ENCODE results near the gene NCOA3.

NCOA3 gene

DNA sequence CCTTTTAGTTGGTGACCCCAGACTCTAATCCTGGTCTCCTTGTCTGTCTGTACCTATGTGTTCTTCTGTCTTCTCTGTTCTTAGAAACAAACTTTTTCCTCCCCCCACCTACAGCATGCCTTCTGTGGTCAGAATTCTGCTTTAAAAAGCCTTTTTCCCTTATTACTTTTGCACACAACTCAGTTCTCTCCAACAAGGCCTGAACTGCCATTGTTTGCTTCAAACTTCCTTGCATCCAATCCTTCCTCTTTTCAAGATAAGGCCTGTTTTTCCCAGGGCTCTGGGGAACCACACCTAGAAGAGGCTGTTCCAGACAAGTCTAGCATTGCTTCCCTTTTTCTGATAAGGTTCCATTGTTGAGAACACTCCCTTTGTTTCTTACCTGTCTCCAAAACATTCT is 22.2 kb upstream of the NCOA3 start:
- Histone ChIP-seq H3K4me1 (ENCODE audit: insufficient read depth, low read length) (no peaks in the 10 kb centered on the region), H3K9ac (ENCODE audit: low read depth, low read length) (no peak overlapping the region), H3K9me3 (ENCODE audit: insufficient read depth, low read depth, low read length) (no peaks in the 10 kb centered on the region), H3K36me3 (ENCODE audit: insufficient read depth, low read depth, low read length) (no peaks in the 10 kb centered on the region), H3K4me3 (ENCODE audit: low read length) (no peak overlapping the region), H3K27me3 (ENCODE audit: insufficient read depth, low read length) (no peaks in the 10 kb centered on the region), H3K27ac (ENCODE audit: low read length) (no peak overlapping the region)

DNA sequence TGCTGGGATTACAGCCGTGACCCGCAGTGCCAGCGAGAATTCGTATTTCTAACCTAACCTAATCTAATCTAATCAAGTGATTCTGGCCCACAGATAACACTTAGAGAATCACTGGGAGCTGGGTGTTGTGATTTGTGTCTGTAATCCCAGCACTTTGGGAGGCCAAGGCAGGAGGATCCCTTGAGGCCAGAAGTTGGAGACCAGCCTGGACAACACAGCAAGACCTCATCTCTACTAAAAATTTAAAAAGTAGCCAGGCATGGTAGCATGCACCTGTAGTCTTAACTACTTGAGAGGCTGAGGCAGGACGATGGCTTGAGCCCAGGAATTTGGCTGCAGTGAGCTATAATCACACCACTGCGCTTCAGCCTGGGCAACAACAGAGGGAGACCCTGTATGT is 21.4 kb upstream of the NCOA3 start:
- no peak overlapping the region for H3K4me3 ChIP-seq (ENCODE audit: low read length)
- H3K4me1 ChIP-seq (ENCODE audit: insufficient read depth, low read length), result no peaks in the 10 kb centered on the region
- H3K9me3 ChIP-seq (ENCODE audit: insufficient read depth, low read depth, low read length), result no peaks in the 10 kb centered on the region
- no peaks in the 10 kb centered on the region for H3K27me3 ChIP-seq (ENCODE audit: insufficient read depth, low read length)
- H3K9ac ChIP-seq (ENCODE audit: low read depth, low read length), result no peak overlapping the region
- H3K27ac ChIP-seq (ENCODE audit: low read length), result no peak overlapping the region
- H3K36me3 ChIP-seq (ENCODE audit: insufficient read depth, low read depth, low read length), result no peaks in the 10 kb centered on the region

DNA sequence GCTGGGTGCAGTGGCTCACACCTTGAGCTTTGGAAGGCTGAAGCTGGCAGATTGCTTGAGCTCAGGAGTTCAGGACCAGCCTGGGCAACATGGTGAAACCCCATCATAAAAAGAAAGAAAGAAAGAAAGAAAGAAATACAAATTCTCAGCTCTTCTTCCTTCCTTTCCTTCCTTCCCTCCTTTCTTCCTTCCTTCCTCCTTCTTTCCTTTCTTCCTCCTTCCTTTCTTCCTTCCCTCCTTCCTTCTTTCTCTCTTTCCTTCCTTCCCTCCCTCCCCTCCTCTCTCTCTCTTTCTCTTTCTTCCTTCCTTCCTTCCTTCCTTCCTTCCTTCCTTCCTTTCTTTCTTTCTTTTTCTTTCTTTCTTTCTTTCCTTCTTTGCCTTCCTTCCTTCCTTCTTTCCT is 21.0 kb upstream of the NCOA3 start:
- Histone ChIP-seq H3K4me1 (ENCODE audit: insufficient read depth, low read length) (no peaks in the 10 kb centered on the region), H3K9ac (ENCODE audit: low read depth, low read length) (no peak overlapping the region), H3K27me3 (ENCODE audit: insufficient read depth, low read length) (no peaks in the 10 kb centered on the region), H3K36me3 (ENCODE audit: insufficient read depth, low read depth, low read length) (no peaks in the 10 kb centered on the region), H3K27ac (ENCODE audit: low read length) (no peak overlapping the region), H3K9me3 (ENCODE audit: insufficient read depth, low read depth, low read length) (no peaks in the 10 kb centered on the region), H3K4me3 (ENCODE audit: low read length) (no peak overlapping the region)

DNA sequence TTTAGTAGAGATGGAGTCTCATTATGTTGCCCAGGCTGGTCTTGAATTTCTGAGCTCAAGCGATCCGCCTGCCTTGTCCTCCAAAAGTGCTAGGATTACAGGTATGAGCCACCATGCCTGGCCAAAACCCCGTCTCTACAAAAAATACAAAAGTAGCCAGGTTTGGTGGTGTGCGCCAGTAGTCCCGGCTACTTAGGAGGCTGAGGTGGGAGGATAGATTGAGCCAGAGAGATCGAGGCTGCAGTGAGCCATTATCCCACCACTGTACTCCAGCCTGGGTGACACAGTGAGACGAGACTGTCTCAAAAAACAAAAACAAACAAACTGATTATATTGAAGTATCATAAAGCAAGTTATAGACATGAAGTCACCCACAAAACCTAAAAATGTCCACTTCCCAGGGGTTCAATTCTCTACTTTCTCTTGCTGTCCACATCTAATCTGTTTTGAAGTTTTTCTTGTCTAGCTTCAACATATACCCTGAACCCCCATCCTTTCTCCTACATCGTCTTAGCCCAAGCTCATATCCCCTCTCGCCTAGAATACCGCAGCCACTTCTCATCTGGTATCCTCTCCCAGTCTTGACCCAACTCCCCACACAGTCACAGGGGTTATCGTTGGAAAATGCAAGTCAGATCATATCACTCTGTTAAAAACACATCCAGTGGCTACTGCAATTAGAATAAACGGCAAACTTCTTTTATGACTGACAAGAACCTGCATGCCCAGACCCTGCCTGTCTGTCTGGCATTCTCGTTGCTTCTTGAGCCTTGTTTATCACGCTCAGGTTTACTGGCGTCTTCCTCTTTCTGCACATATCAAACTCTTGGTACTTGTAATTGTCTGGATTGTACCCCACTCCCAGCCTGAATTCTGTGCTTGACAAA is 20.1 kb upstream of the NCOA3 start:
- no peak overlapping the region for H3K9ac ChIP-seq (ENCODE audit: low read depth, low read length)
- no peaks in the 10 kb centered on the region for H3K4me1 ChIP-seq (ENCODE audit: insufficient read depth, low read length)
- H3K27ac ChIP-seq (ENCODE audit: low read length), result no peak overlapping the region
- no peak overlapping the region for H3K4me3 ChIP-seq (ENCODE audit: low read length)
- no peaks in the 10 kb centered on the region for H3K9me3 ChIP-seq (ENCODE audit: insufficient read depth, low read depth, low read length)
- no peaks in the 10 kb centered on the region for H3K27me3 ChIP-seq (ENCODE audit: insufficient read depth, low read length)
- no peaks in the 10 kb centered on the region for H3K36me3 ChIP-seq (ENCODE audit: insufficient read depth, low read depth, low read length)

DNA sequence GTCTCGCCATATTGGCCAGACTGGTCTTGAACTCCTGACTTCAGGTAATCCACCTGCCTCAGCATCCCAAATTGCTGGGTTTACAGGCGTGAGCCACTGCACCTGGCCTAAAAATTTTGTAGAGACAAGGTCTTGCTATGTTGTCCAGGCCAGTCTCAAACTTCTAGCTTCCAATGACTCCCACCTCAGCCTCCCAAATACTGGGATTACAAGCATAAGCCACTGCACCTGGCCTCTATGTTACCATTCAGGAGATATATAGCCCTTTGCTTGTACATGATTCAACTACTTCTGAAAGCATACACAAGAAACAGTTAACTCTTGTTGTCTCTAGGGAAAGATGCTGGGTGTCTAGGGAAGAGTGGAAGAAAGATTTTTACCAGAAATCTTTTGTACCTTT is 19.0 kb upstream of the NCOA3 start:
- Histone ChIP-seq H3K4me1 (ENCODE audit: insufficient read depth, low read length) (no peaks in the 10 kb centered on the region), H3K9ac (ENCODE audit: low read depth, low read length) (no peak overlapping the region), H3K27ac (ENCODE audit: low read length) (no peak overlapping the region), H3K4me3 (ENCODE audit: low read length) (no peak overlapping the region), H3K27me3 (ENCODE audit: insufficient read depth, low read length) (no peaks in the 10 kb centered on the region), H3K9me3 (ENCODE audit: insufficient read depth, low read depth, low read length) (no peaks in the 10 kb centered on the region), H3K36me3 (ENCODE audit: insufficient read depth, low read depth, low read length) (no peaks in the 10 kb centered on the region)

DNA sequence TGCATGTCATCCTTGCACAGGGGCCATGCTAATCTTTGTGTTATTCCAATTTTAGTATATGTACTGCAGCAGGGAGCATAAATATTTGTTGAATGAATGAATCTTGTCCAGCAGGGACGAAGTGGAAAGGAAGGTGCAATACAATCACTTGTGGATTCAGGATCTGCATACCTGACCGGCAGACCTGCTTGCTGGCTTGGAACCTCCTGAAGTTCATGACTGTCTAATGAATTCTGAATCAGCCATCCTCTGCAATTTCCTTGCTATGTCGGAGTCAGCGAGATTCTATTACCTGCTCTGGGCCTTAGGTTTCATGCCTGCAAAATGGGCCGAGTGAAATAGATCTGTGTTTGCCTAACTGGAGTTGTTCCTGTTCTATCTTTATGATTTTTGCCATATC is 17.4 kb upstream of the NCOA3 start:
- H3K4me3 ChIP-seq (ENCODE audit: low read length), result no peak overlapping the region
- no peak overlapping the region for H3K9ac ChIP-seq (ENCODE audit: low read depth, low read length)
- no peaks in the 10 kb centered on the region for H3K4me1 ChIP-seq (ENCODE audit: insufficient read depth, low read length)
- H3K27me3 ChIP-seq (ENCODE audit: insufficient read depth, low read length), result no peaks in the 10 kb centered on the region
- no peak overlapping the region for H3K27ac ChIP-seq (ENCODE audit: low read length)
- no peaks in the 10 kb centered on the region for H3K36me3 ChIP-seq (ENCODE audit: insufficient read depth, low read depth, low read length)
- H3K9me3 ChIP-seq (ENCODE audit: insufficient read depth, low read depth, low read length), result no peaks in the 10 kb centered on the region

DNA sequence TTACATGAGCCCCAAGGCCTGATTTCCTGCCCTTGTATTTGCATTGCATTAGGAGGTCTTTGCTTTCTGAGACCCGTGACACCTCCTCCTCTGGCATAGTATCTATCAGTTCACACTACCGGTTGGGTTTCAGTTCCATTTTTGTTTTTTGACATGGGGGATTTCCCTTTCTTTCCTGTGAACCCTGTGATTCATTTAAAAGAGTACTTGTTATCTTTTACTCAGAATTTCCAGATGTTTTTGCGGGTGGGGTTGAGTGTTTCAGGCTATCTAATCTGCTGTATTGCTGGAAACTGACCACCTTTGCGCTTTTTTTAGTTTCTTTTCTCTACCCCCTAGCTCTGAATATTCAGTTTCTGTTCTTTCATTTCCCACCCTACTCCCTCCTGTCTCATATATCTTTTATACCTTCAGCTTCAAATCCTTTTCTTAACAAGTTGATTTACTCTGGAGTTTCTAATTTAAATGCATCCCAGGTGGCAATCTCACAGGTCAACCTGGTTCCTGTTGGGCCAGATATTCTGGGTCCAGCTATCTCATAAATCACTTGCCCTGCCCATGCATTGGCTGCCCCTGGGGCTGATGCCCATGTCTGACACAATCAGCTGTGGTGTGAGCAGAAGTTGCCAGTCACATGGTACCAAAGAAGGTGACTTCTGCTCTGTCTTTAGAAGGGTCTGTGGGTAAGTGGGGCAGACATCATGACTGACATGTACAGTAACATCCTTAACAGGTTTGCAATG is 14.3 kb upstream of the NCOA3 start:
- H3K27me3 ChIP-seq (ENCODE audit: insufficient read depth, low read length), result no peaks in the 10 kb centered on the region
- H3K9me3 ChIP-seq (ENCODE audit: insufficient read depth, low read depth, low read length), result no peaks in the 10 kb centered on the region
- no peaks in the 10 kb centered on the region for H3K36me3 ChIP-seq (ENCODE audit: insufficient read depth, low read depth, low read length)
- no peak overlapping the region for H3K4me3 ChIP-seq (ENCODE audit: low read length)
- no peak overlapping the region for H3K27ac ChIP-seq (ENCODE audit: low read length)
- H3K9ac ChIP-seq (ENCODE audit: low read depth, low read length), result no peak overlapping the region
- H3K4me1 ChIP-seq (ENCODE audit: insufficient read depth, low read length), result no peaks in the 10 kb centered on the region

DNA sequence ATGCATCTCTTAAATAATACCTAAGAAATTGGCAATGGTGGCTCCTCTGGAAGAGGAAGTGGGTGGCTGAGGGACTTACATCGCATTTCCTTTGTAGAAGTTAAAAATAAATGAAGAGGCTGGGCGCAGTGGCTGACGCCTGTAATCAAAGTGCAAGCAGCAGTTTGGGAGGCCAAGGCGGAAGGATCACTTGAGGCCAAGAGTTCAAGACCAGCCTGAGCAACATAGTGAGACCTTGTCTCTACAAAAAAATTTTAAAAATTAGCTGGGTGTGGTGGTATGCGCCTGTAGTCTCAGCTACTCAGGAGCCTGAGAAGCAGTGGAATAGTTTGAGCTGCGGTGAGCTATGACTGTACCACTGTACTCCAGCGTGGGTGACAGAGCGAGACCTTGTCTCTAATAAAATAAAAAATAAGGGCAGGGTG is 12.2 kb upstream of the NCOA3 start:
- H3K9me3 ChIP-seq (ENCODE audit: insufficient read depth, low read depth, low read length), result no peaks in the 10 kb centered on the region
- no peak overlapping the region for H3K4me3 ChIP-seq (ENCODE audit: low read length)
- H3K4me1 ChIP-seq (ENCODE audit: insufficient read depth, low read length), result 0 out of 2 replicates have a peak, but pooled peaks cover 6% of the 10 kb centered on the region
- H3K27me3 ChIP-seq (ENCODE audit: insufficient read depth, low read length), result no peaks in the 10 kb centered on the region
- no peak overlapping the region for H3K9ac ChIP-seq (ENCODE audit: low read depth, low read length)
- no peak overlapping the region for H3K27ac ChIP-seq (ENCODE audit: low read length)
- no peaks in the 10 kb centered on the region for H3K36me3 ChIP-seq (ENCODE audit: insufficient read depth, low read depth, low read length)

DNA sequence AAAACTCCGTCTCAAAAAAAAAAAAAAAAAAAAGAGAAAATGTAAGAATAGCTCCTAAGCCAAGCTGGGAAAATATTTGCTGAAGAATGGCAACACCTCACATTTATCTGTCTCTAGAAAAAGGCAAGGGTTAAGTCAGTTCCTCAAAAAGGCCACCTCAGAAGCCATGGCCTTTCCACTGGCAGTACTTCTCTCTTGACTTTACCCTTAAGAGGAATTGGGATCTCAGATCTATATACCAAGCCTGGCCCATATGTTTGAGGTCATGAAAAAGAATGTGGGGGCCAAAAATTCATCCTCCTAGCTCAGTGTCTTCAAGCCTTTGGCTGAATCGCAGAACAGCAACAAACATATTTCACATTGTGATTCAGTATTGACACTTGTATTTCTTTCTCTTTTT is 10.9 kb upstream of the NCOA3 start:
- Histone ChIP-seq H3K27me3 (ENCODE audit: insufficient read depth, low read length) (no peaks in the 10 kb centered on the region), H3K36me3 (ENCODE audit: insufficient read depth, low read depth, low read length) (no peaks in the 10 kb centered on the region), H3K9me3 (ENCODE audit: insufficient read depth, low read depth, low read length) (no peaks in the 10 kb centered on the region), H3K4me3 (ENCODE audit: low read length) (no peak overlapping the region), H3K4me1 (ENCODE audit: insufficient read depth, low read length) (0 out of 2 replicates have a peak, but pooled peaks cover 6% of the 10 kb centered on the region), H3K27ac (ENCODE audit: low read length) (no peak overlapping the region), H3K9ac (ENCODE audit: low read depth, low read length) (no peak overlapping the region)

DNA sequence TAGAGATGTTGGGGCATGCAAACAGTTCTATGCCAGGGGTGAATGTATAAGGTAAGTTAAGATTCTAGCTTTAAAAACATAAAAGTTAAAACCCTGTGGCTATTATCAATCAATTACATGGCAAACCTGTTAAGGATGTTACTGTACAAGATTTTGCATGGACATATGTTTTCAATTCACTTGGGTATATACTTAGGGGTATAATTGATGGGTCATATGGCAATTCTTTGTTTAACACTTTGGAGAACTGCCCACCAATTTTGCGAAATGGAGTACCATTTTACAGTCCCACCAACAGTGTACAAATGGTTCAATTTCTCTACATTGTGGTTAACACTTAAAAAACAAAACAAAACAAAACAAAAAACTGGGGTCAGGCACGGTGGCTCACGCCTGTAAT is 9.4 kb upstream of the NCOA3 start:
- no peak overlapping the region for H3K9ac ChIP-seq (ENCODE audit: low read depth, low read length)
- 0 out of 2 replicates have a peak, but pooled peaks cover 6% of the 10 kb centered on the region for H3K4me1 ChIP-seq (ENCODE audit: insufficient read depth, low read length)
- H3K27ac ChIP-seq (ENCODE audit: low read length), result no peak overlapping the region
- H3K36me3 ChIP-seq (ENCODE audit: insufficient read depth, low read depth, low read length), result no peaks in the 10 kb centered on the region
- H3K27me3 ChIP-seq (ENCODE audit: insufficient read depth, low read length), result no peaks in the 10 kb centered on the region
- no peaks in the 10 kb centered on the region for H3K9me3 ChIP-seq (ENCODE audit: insufficient read depth, low read depth, low read length)
- no peak overlapping the region for H3K4me3 ChIP-seq (ENCODE audit: low read length)

DNA sequence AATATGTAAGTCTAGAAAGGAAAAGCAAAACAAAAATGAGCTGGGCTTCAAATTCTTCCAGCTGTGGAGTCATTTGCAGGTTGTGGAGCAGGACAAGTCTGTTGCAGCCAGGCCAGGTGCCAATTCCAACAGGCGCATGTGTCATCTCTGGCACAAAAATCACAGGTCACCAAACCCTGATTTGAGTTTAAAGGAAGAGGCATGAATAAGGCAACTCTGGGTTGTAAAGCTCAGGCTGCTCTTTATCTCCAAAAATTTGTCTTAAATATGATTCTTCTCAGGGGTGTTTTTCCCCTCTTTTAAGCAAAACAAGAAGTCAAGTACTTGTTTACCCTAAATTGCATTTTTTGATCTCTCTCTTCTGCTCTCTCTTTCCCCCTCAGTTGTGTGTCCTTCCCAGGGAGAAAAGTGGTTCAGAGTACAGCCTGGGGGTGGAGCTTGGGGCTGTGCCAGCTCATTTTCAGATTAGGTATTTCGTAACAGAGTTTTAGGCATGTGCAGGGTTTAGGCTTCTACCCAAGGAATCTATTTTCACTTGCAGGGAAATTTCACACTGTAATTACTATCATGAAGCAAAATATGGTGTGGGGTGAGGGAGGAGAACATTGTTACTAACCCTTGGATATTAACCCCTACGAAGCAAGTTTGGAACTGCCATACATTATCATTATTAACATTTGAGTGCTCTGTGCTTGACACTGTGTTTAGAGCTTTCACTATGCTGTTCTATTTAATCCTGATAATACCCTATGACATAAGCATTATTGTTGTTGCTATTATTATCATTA is 8.3 kb upstream of the NCOA3 start:
- no peaks in the 10 kb centered on the region for H3K9me3 ChIP-seq (ENCODE audit: insufficient read depth, low read depth, low read length)
- H3K36me3 ChIP-seq (ENCODE audit: insufficient read depth, low read depth, low read length), result no peaks in the 10 kb centered on the region
- no peak overlapping the region for H3K27ac ChIP-seq (ENCODE audit: low read length)
- no peak overlapping the region for H3K4me3 ChIP-seq (ENCODE audit: low read length)
- 0 out of 2 replicates have a peak, but pooled peaks cover 6% of the 10 kb centered on the region for H3K4me1 ChIP-seq (ENCODE audit: insufficient read depth, low read length)
- H3K27me3 ChIP-seq (ENCODE audit: insufficient read depth, low read length), result no peaks in the 10 kb centered on the region
- no peak overlapping the region for H3K9ac ChIP-seq (ENCODE audit: low read depth, low read length)
